NCI-H226 (cell line): Measurements from ENCODE around the gene ZNF692.

Experiments
- DNase-seq: peaks from one replicate; pipeline ENCODE4 v3.0.0-alpha.2; 2015

Gene ZNF692

GRCh38 chr1:248824301-248824700, 34.6 kb downstream of the ZNF692 start:
- DNase-seq = no peak

GRCh38 chr1:248823517-248824001, 35.3 kb downstream of the ZNF692 start:
- peak; percentile 41 for DNase-seq

DNA sequence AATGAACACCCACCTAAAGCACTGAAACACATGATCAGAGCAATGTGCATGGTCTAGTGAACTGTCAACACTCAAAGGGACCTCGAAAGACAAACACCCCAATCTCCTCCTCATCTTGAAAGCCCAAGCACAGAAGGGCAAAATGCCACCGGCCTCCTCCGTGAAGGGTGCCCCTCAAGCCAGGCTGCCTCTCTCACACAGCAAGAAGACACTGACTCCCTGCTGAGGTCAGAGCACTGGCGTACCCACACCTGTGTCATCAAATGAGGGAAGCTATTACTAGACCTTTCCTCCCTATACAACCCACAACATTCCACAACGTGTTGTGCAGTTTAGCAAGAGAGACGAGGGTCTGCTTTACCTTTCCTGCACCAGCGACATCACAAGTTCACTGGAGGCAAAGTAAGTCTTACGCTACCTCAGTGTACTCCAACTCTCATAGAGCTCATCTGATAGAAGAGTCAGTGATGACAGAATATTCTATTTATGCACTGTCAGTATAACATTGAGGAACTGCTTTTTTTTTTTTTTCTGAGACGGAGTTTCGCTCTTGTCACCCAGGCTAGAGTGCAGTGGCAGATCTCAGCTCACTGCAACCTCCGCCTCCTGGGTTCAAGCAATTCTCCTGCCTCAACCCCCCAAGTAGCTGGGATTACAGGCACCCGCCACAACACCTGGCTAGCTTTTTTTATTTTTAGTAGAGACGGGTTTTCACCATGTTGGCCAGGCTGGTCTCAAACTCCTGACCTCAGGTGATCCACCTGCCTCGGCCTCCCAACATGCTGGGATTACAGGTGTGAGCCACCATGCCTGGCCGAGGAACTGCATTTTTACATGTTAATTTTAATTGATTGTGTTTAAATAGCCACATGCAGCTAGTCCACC, 36.5 kb downstream of the ZNF692 start:
- DNase-seq = no peak

- DNase-seq = no peak
Measured at GRCh38 chr1:248821641-248822040, 37.2 kb downstream of the ZNF692 start.

GRCh38 chr1:248821101-248821500, 37.8 kb downstream of the ZNF692 start:
- DNase-seq = peak; percentile 62

GRCh38 chr1:248820041-248820585, 38.8 kb downstream of the ZNF692 start:
- DNase-seq = no peak

DNA sequence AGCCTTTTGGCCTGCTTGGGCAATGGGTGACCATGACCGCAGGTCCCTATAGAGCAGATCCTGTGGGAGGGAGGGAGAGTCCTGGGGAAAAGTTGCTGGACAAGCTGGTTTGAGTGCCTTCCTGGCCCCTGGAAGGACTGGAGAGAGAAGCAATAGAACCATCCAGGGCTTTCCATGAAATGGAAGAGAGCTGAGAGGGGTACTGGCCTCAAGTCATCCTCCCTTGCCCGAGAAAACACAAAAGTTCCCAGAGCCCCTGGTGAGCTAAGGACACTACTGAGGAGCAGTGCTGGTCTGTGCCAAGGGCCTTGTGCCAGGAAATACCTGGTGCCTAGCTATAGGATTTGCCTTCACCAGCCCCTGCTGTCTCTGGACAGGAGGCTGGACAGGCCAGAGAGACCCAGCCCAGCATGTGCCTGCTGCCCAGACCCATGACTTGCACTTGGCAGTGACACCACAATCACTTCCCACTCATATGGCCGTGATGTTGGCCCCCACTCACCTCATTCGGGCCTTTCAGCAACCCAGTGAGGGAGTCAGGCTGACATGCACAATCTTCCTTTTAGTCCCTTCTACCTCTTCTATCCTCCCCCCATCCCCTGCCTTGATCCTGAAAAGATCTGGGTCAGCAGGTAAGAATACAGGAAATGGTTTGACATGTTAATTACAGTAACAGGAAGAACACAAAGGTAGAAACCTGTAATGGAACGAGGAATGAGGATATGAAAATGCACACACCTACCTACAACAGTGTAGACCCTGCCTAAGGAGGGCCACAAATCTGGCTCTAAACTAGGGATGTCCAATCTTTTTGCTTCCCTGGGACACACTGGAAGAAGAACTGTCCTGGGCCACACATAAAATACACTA, 40.1 kb downstream of the ZNF692 start:
- DNase-seq = no peak

DNA sequence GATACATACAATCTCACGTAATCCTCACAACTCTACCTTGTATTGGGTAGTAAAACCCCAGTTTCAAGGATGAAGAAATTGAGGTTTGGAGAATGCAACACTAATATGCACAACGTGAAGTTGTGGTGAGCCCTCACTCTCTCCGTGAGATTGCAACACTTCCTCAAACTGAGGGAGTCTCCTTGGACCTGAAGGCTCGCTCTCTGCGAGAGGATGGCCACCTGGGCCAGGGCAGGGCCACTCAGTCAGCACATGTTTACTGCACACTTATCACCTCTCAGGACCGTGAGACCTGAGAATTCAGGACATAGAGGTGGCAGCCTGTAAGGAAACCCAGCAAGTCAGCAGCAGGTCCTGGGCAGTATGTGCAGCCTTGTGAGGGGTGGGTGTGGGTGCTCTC, 41.8 kb downstream of the ZNF692 start:
- no peak for DNase-seq

DNA sequence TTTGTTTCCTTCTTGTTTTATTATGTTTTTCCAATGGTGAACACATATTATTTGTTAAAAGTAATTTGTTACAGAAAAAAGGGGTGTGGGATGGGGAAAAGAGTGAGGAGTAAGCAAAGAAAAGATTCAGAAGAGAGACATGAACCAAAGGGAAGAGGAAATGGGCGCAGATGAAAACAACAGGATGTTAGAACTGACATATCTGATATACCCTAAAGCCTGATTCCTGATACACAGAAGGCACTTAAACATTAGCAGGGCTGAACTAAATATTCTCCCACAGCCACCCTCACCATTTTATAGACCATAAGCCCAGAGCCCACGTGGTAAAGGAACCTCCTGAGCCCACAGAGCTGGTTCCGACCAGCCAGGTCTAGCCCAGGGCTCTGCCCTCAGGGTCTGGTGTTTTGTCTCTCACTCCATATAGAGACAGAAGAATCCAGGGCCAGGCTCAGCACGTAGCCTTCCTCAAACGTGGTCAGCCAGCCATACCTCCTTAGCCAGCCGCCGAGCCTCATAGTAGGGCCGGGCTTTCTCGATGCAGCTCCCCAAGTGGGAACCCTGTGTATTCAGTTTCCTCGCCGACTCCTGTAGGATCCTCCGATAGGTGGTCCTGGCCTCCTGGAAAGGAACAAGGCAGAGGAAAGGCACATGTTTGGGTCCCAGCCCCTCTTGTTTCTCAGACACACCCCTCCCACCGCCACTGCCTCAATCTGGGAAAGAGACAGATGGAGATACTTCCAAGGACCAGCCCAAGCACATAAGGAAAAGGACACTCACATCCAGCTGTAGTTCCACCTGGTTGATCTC, 42.6 kb downstream of the ZNF692 start:
- no peak for DNase-seq

DNA sequence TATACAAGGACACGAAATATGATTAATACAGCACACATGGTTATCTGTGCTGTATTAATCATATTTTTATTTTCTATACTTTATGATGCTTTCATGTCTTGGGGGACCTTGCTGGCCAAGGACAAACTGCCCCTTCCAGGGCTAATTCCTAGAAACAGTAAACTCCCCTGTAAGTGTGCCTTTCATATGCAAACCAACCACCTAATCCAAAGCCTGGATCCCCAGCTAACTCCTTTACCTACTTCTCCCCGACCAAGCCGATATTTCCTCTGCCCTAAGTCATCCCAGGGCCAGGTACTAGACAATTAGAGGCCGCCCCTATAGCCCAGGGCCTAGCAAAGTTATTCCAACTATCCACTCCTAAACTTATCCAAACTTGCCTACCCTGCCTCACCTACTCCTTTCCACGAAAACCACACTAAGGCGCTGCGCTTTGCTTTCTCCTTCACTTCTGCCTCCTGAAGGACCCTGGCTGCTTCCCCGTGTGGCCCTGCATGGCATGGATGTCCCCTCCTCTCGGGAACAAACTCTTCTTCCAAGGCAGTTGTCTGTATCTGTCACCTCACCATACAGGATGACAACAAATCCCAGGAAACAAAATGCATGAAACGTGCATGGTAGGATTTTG, 43.4 kb downstream of the ZNF692 start:
- no peak for DNase-seq

GRCh38 chr1:248814351-248814750, 44.5 kb downstream of the ZNF692 start:
- no peak for DNase-seq

- DNase-seq = no peak
Measured at GRCh38 chr1:248813546-248813945, 45.3 kb downstream of the ZNF692 start.

DNA sequence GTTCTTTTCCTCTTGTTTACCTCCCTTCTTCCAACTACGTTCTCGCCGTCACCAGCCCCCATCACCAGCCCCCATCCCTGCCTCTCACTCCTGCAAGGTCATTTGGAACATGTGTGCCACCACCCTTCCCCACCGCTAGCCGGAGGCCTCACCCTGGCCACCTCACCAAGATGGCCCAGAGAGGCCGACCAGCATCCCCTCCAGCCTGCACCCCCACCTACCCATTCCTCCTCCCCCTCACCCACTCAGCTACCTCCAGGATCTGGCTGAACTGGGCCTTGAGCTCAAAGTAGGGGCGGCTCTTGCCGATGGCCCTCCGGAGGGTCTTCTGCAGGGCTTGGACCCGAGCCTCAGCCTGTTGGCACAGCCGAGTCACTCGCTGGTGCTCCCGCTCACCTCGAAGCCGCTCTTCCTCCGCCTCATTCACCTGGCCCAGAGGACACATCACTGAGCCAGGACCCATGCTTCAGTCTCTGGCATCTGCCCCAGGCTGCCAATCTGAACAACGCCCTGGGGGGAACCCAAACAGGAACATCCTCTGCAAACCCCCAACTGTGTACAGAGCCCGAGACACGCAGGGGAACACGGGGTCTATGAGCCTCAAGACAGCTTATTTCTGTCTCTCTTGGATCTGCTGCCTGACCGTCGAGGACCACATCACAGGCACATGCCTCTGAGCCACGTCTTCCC, 46.0 kb downstream of the ZNF692 start:
- DNase-seq = no peak

DNA sequence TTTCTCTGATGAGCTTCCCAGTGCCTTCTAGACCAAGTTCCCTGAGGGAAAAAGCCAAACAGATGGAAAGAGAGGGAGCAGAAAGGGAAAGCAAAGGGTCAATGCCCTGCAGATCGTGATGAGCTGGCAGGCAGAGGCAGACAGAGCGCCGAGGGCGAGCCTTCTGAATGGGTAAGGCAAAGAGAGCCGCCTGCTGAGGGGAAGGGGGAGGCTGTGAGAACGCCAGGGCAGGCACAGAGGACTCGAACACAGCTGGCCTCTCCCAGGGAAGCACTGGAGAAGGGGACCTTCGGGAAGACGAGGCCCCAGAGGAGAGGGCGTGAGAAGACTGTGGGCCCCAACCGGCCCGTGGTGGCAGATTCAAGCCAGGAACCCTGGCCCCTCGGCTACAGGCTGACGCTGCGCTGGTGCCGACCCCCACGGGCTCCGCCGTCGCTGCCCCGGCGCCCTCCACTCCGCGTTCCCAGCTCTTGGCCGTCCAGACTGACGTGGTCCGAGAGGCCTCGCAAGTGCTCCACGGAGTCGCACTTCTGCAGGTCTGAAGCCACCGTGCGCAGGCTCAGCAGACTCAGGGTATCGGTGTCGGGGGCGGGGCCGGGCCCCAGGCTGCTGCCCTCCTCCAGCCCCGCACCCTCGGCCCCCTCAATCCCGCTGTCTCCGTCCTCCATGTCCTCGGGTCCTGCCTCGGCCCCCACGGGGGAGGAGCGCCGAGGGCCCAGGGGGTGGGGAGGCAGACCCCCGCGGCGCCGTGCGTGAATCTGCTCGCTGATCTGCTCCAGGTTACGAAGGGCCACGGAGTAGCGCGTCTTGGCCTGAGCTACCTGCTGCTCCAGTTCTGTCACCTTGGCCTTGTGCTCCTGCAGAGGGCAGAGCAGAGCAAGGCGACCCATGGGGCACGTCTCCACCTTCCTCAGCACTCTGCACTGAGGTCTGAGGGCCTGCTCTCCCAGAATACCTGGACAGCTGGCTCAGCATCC, 47.1 kb downstream of the ZNF692 start:
- DNase-seq = no peak

DNA sequence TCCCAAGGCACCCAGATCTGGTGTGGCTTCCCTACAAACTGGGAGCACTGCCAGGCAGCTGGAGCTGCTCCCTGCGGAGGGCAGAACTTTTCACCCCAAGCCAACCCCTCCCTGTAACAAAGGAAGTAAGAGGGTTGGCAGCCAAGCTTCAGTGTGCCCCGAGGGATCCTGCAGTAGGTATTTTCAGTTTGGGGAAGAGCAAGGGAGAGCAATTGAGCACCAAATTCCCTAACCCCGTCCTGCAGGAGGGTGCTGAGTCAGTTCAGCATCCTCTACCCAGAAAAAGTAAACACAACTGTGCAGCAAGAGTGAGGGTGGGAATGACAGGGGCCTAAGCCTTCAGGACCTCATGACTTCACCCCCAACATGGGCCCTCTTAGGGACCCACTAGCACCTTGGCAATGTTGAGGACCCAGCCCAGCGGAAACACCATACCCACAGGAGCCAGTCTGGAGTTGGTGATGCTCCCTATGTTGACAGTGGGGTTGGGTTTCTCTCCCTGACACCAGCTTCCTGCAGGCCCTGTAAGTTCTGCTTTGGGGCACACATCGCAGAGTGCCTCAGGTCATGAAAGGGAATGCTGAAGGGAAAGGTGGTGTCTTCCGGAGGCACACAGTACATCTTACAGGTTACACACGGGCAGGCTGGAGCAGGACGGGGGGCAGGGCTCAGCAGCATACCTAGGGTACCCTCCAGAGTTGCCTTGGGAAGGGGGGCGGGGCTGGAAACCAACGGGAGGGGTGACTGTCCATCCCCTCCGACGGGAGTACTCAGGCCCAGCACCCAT, 48.0 kb downstream of the ZNF692 start:
- peak; percentile 64 for DNase-seq

GRCh38 chr1:248810000-248810726, 48.7 kb downstream of the ZNF692 start:
- DNase-seq = no peak

- no peak for DNase-seq
Measured at GRCh38 chr1:248808876-248809275, 50.0 kb downstream of the ZNF692 start.

DNA sequence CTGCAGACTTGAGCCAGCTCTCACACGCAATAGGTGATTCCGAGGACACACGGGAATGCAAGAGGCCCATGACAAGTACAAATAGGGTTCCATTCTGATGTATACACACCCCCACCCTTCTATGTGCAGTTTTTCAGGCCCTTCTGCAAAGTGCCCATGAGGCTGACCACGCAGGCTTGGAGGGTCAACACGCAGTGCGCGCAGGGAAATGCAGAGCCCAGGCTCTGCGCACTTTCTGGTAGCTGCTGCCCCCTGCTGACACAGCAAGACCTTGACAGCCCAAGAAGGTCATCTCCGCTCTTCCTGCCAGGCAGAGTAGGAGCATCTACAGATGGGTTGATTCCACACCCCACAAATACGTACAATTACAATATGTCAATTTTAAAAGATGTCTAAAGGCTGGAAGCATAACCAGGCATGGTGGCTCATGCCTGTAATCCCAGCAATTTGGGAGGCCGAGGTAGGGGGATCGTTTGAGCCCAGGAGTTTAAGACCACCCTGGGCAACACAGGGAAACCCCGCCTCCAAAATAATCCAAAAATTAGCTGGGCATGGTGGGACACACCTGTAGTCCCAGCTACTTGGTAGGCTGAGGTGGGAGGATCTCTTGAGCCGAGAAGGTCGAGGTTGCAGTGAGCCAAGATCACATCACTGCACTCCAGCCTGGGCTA, 51.7 kb downstream of the ZNF692 start:
- no peak for DNase-seq
